Loucy (cell line): Measurements from ENCODE around the gene HSPE1.

Experiments used
- CTCF ChIP-seq: fragments of 200-600 bp; sonication (generic); conservative IDR thresholded peaks from 2 replicates; pipeline ENCODE4 v1.5.1; 2014; ENCODE audit warnings: mild to moderate bottlenecking, antibody characterized with exemption, low read length
- EZH2phosphoT487 ChIP-seq: fragments of 200-600 bp; IDR thresholded peaks from 2 replicates; pipeline ENCODE4 v1.6.1; 2018; ENCODE audit warnings: antibody characterized with exemption, mild to moderate bottlenecking, moderate library complexity, borderline replicate concordance

- TF ChIP-seq EZH2phosphoT487 (no peak), CTCF (no peak)
Measured at GRCh38 chr2:197472166-197472565, 28.0 kb upstream of the HSPE1 start.
